ENCODE results near the gene MGAT4A. TPM values are rescaled to one million over a fixed set of nuclear protein-coding genes. Genes with fewer than 3 reads are reported as not detected.

MGAT4A gene
- total RNA-seq, 1 donor from 2014 or later, result 8.0 TPM

GRCh38 chr2:98585386-98585785 is 145.5 kb downstream of the MGAT4A start:
- intact Hi-C loops (cut with DNase I), result no loop called here
- TF ChIP-seq CTCF (IDR thresholded peaks at IDR 0.05), result no peak
- H3K4me3 ChIP-seq, result no peak overlapping the region
- no peaks in the 10 kb centered on the region for H3K9me3 ChIP-seq
- DNase-seq (ENCODE audit: low spot score in 2 of 2), result no peak
- no peaks in the 10 kb centered on the region for H3K4me1 ChIP-seq
- H3K27ac ChIP-seq, result no peak overlapping the region
- peaks cover 12 to 51% of the 10 kb centered on the region in 2 donors for H3K36me3 ChIP-seq
- no peaks in the 10 kb centered on the region for H3K27me3 ChIP-seq

GRCh38 chr2:98583816-98584618 is 146.9 kb downstream of the MGAT4A start:
- H3K36me3 ChIP-seq, result peaks cover 12 to 54% of the 10 kb centered on the region in 2 donors
- H3K27ac ChIP-seq, result no peak overlapping the region
- H3K9me3 ChIP-seq, result no peaks in the 10 kb centered on the region
- DNase-seq (ENCODE audit: low spot score in 2 of 2), result no peak
- intact Hi-C loops (cut with DNase I), result no loop called here
- H3K27me3 ChIP-seq, result no peaks in the 10 kb centered on the region
- no peak overlapping the region for H3K4me3 ChIP-seq
- no peak for TF ChIP-seq CTCF (IDR thresholded peaks at IDR 0.05)
- H3K4me1 ChIP-seq, result no peaks in the 10 kb centered on the region

- no peak for TF ChIP-seq CTCF (IDR thresholded peaks at IDR 0.05)
- no peak for DNase-seq (ENCODE audit: low spot score in 2 of 2)
- Histone ChIP-seq H3K36me3 (peaks cover 12 to 56% of the 10 kb centered on the region in 2 donors), H3K4me1 (no peaks in the 10 kb centered on the region), H3K4me3 (no peak overlapping the region), H3K27ac (no peak overlapping the region), H3K9me3 (no peaks in the 10 kb centered on the region), H3K27me3 (no peaks in the 10 kb centered on the region)
- intact Hi-C loops (cut with DNase I), result no loop called here
These were observed 147.7 kb downstream of the MGAT4A start for GRCh38 chr2:98583276-98583675.

GRCh38 chr2:98582523-98582922 is 148.4 kb downstream of the MGAT4A start:
- no peak for TF ChIP-seq CTCF (IDR thresholded peaks at IDR 0.05)
- DNase-seq (ENCODE audit: low spot score in 2 of 2), result no peak
- Histone ChIP-seq H3K27me3 (no peaks in the 10 kb centered on the region), H3K4me3 (no peak overlapping the region), H3K4me1 (no peaks in the 10 kb centered on the region), H3K27ac (no peak overlapping the region), H3K36me3 (peaks cover 12 to 60% of the 10 kb centered on the region in 2 donors), H3K9me3 (no peaks in the 10 kb centered on the region)
- intact Hi-C loops (cut with DNase I), result no loop called here

- Histone ChIP-seq H3K4me3 (no peak overlapping the region), H3K27me3 (no peaks in the 10 kb centered on the region), H3K27ac (no peak overlapping the region), H3K4me1 (no peaks in the 10 kb centered on the region), H3K36me3 (peaks cover 24 to 66% of the 10 kb centered on the region in 2 donors), H3K9me3 (no peaks in the 10 kb centered on the region)
- intact Hi-C loops (cut with DNase I), result no loop called here
- TF ChIP-seq CTCF (IDR thresholded peaks at IDR 0.05), result no peak
- DNase-seq (ENCODE audit: low spot score in 2 of 2), result no peak
These were observed 150.2 kb downstream of the MGAT4A start for GRCh38 chr2:98580656-98581284.
